ENCODE measurements around the gene NAALADL2. TPM values are rescaled to one million over a fixed set of nuclear protein-coding genes. Genes with fewer than 3 reads are reported as not detected.

Gene NAALADL2
- total RNA-seq, 1 donor from 2014 or later: 11.5 TPM

DNA sequence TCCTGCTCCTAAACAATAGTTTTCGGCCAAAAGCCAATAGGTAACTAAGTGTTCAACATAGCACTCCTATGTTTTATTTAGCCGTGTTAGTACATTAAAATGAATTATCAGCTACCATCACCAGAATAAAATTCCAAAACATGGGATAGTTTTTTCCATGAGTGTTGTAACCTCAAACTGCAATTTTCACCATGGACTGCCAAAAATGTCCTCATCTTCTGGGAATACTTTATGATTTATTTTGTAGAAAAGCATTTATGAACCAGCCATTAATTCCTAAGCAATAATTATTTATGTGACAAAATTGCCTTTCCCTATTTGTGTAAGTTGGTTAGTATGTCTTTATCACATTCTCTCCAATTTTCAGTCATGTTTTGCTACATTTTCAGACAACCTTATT is 438.1 kb downstream of the NAALADL2 start:
- Mint-ChIP-seq H3K27me3 (ENCODE audit: insufficient read depth, low read depth) (no peaks in the 10 kb centered on the region), H3K4me3 (no peak overlapping the region), H3K36me3 (no peaks in the 10 kb centered on the region), H3K27ac (no peak overlapping the region), H3K9me3 (peaks cover 3% of the 10 kb centered on the region), H3K4me1 (peaks cover 3% of the 10 kb centered on the region)
- no peaks in the 10 kb centered on the region for H3K9me3 ChIP-seq (ENCODE audit: low read depth)
- no peaks in the 10 kb centered on the region for H4K20me1 ChIP-seq (ENCODE audit: low read depth)
- no peaks in the 10 kb centered on the region for H3K27me3 ChIP-seq
- no peak overlapping the region for H2AFZ ChIP-seq (replicated peaks)
- no peaks in the 10 kb centered on the region for H3K36me3 ChIP-seq
- no peaks in the 10 kb centered on the region for H3K4me1 ChIP-seq
- no peaks in the 10 kb centered on the region for H3K79me2 ChIP-seq (ENCODE audit: low read depth)
- no peak overlapping the region for H3K9ac ChIP-seq
- H3F3A ChIP-seq (ENCODE audit: low read depth): no peaks in the 10 kb centered on the region
- H3K4me3 ChIP-seq: no peak overlapping the region
- no peak overlapping the region for H3K4me2 ChIP-seq
- DNase-seq (ENCODE audit: low spot score): no peak
- H3K27ac ChIP-seq: no peak overlapping the region
- TF ChIP-seq EZH2 (IDR thresholded peaks at IDR 0.05) (no peak), EZH2phosphoT487 (IDR thresholded peaks at IDR 0.05) (no peak)
- TF ChIP-seq, protein P1, sequence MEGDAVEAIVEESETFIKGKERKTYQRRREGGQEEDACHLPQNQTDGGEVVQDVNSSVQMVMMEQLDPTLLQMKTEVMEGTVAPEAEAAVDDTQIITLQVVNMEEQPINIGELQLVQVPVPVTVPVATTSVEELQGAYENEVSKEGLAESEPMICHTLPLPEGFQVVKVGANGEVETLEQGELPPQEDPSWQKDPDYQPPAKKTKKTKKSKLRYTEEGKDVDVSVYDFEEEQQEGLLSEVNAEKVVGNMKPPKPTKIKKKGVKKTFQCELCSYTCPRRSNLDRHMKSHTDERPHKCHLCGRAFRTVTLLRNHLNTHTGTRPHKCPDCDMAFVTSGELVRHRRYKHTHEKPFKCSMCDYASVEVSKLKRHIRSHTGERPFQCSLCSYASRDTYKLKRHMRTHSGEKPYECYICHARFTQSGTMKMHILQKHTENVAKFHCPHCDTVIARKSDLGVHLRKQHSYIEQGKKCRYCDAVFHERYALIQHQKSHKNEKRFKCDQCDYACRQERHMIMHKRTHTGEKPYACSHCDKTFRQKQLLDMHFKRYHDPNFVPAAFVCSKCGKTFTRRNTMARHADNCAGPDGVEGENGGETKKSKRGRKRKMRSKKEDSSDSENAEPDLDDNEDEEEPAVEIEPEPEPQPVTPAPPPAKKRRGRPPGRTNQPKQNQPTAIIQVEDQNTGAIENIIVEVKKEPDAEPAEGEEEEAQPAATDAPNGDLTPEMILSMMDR (IDR thresholded peaks at IDR 0.05): no peak

DNA sequence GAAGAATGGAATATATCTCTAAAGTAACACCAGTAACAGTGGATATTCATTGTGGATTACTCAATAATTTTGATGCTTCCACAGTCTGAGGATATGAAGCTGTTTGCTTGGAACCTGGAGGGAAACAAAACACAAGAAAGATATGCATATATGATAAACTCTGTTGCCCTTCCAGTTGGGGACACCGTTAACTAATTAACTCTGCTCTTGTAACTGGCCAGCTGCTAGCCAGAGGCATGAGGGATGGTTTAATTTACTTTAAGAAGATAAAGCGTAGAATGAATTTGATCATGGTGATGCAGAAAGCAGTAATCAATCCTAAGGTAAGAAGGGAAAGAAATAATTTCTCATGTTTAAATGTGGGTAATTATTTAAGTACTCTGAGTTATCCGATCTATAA is 442.6 kb downstream of the NAALADL2 start:
- TF ChIP-seq, protein P1 (IDR thresholded peaks at IDR 0.05): no peak
- TF ChIP-seq EZH2 (IDR thresholded peaks at IDR 0.05) (no peak), EZH2phosphoT487 (IDR thresholded peaks at IDR 0.05) (no peak)
- no peaks in the 10 kb centered on the region for H3K36me3 Mint-ChIP-seq
- no peaks in the 10 kb centered on the region for H3F3A ChIP-seq (ENCODE audit: low read depth)
- H3K4me3 Mint-ChIP-seq: no peak overlapping the region
- no peak overlapping the region for H3K4me2 ChIP-seq
- H3K27me3 ChIP-seq: no peaks in the 10 kb centered on the region
- H3K4me1 Mint-ChIP-seq: peaks cover 4% of the 10 kb centered on the region
- H3K4me3 ChIP-seq: no peak overlapping the region
- no peaks in the 10 kb centered on the region for H3K36me3 ChIP-seq
- H3K79me2 ChIP-seq (ENCODE audit: low read depth): no peaks in the 10 kb centered on the region
- peaks cover 3% of the 10 kb centered on the region for H3K9me3 Mint-ChIP-seq
- H3K9me3 ChIP-seq (ENCODE audit: low read depth): no peaks in the 10 kb centered on the region
- no peak overlapping the region for H2AFZ ChIP-seq (replicated peaks)
- no peaks in the 10 kb centered on the region for H3K4me1 ChIP-seq
- no peaks in the 10 kb centered on the region for H3K27me3 Mint-ChIP-seq (ENCODE audit: insufficient read depth, low read depth)
- no peaks in the 10 kb centered on the region for H4K20me1 ChIP-seq (ENCODE audit: low read depth)
- DNase-seq (ENCODE audit: low spot score): no peak
- H3K9ac ChIP-seq: no peak overlapping the region
- no peak overlapping the region for H3K27ac ChIP-seq
- no peak overlapping the region for H3K27ac Mint-ChIP-seq

DNA sequence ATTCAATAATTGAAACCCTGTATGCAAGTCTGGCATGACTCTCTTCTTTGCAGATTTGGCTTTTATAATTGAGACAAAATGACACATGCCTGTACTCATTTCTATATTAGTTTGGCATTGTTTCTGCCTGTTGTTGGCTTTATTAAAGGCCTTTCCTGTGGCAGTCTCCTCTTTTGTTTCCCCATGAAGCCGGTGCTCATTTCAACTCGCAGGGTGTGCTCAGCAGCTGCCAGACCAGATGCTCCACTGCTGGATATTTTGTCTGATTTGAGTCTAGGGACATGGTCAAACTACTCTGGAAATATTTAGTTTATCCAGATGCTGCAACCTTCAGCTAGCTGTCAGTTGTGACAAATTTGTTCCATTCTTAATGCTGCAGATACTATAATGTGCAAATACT is 445.3 kb downstream of the NAALADL2 start:
- Histone ChIP-seq H4K20me1 (ENCODE audit: low read depth) (no peaks in the 10 kb centered on the region), H3K36me3 (no peaks in the 10 kb centered on the region), H3K79me2 (ENCODE audit: low read depth) (no peaks in the 10 kb centered on the region), H3K4me3 (no peak overlapping the region), H3K9ac (no peak overlapping the region), H3K9me3 (ENCODE audit: low read depth) (no peaks in the 10 kb centered on the region), H3K27ac (no peak overlapping the region), H3F3A (ENCODE audit: low read depth) (no peaks in the 10 kb centered on the region), H2AFZ (replicated peaks) (no peak overlapping the region), H3K27me3 (no peaks in the 10 kb centered on the region), H3K4me2 (no peak overlapping the region), H3K4me1 (no peaks in the 10 kb centered on the region)
- Mint-ChIP-seq H3K27me3 (ENCODE audit: insufficient read depth, low read depth) (no peaks in the 10 kb centered on the region), H3K4me1 (peaks cover 4% of the 10 kb centered on the region), H3K4me3 (no peak overlapping the region), H3K27ac (peak overlapping the region; percentile 33), H3K9me3 (peaks cover 3% of the 10 kb centered on the region), H3K36me3 (no peaks in the 10 kb centered on the region)
- TF ChIP-seq EZH2 (IDR thresholded peaks at IDR 0.05) (no peak), EZH2phosphoT487 (IDR thresholded peaks at IDR 0.05) (no peak)
- TF ChIP-seq, protein P1 (IDR thresholded peaks at IDR 0.05): no peak
- DNase-seq (ENCODE audit: low spot score): no peak

Data from neural progenitor cell (in vitro differentiated cells).